NCI-H1092 treated with DMSO at 0.1 percent for 48 hours (cell line): ENCODE measurements around the gene KYAT1.
A peak's percentile ranks its signal among the peaks of the same experiment; 100 is the strongest.

Experiments
- DNase-seq: peaks from one replicate; lab custom pipeline; 2025; lab: John Stamatoyannopoulos, UW

The KYAT1 gene

GRCh38 chr9:128881884-128882676 is at the start of gene KYAT1, which contains the start of gene LRRC8A:
Gene KYAT1 (minus strand): TSS chr9:128881950. CDS start chr9:128845405, 36,545 bp downstream.
Gene LRRC8A (plus strand): TSS chr9:128882133. CDS start chr9:128907165, 25,032 bp downstream.
- DNase-seq = peak; percentile 98

- no peak for DNase-seq
Observed at GRCh38 chr9:128929560-128929959, 47.8 kb upstream of the KYAT1 start.

- DNase-seq = no peak
Observed at GRCh38 chr9:128928624-128929023, 46.9 kb upstream of the KYAT1 start.

GRCh38 chr9:128927731-128928411 is 46.1 kb upstream of the KYAT1 start:
- peak; percentile 50 for DNase-seq

- DNase-seq = no peak
Observed at GRCh38 chr9:128923493-128923883, 41.7 kb upstream of the KYAT1 start.

- no peak for DNase-seq
Observed at GRCh38 chr9:128921881-128922763, 40.4 kb upstream of the KYAT1 start.

GRCh38 chr9:128920381-128921058 is 38.8 kb upstream of the KYAT1 start, which contains the start of gene PHYHD1:
Gene PHYHD1 (plus strand): TSS chr9:128920982. CDS start chr9:128922324, 1,342 bp downstream.
- DNase-seq = peak; percentile 86

GRCh38 chr9:128919402-128920089 is 37.8 kb upstream of the KYAT1 start:
- DNase-seq = no peak

- DNase-seq = no peak
Observed at GRCh38 chr9:128918921-128919320, 37.2 kb upstream of the KYAT1 start.

- DNase-seq = peak; percentile 67
Observed at GRCh38 chr9:128917151-128917849, 35.5 kb upstream of the KYAT1 start.

- DNase-seq = no peak
Observed at GRCh38 chr9:128916745-128917144, 35.0 kb upstream of the KYAT1 start.

- no peak for DNase-seq
Observed at GRCh38 chr9:128916204-128916603, 34.5 kb upstream of the KYAT1 start.

- no peak for DNase-seq
Observed at GRCh38 chr9:128913995-128914772, 32.4 kb upstream of the KYAT1 start.

- DNase-seq = no peak
Observed at GRCh38 chr9:128913048-128913900, 31.5 kb upstream of the KYAT1 start.

- DNase-seq = no peak
Observed at GRCh38 chr9:128912270-128912853, 30.6 kb upstream of the KYAT1 start.

GRCh38 chr9:128911529-128912035 is 29.8 kb upstream of the KYAT1 start:
- DNase-seq = no peak

GRCh38 chr9:128910906-128911305 is 29.2 kb upstream of the KYAT1 start:
- no peak for DNase-seq

- DNase-seq = no peak
Observed at GRCh38 chr9:128909859-128910258, 28.1 kb upstream of the KYAT1 start.
